Amygdala (tissue), 56 donors: Measurements from ENCODE around the gene DISP2.
A peak's percentile ranks its signal among the peaks of the same experiment; 100 is the strongest.

Source experiments
- DNase-seq, 56 donors: peaks; one replicate each; lab custom pipeline; 2025; lab: John Stamatoyannopoulos, UW

DISP2 gene

DNA sequence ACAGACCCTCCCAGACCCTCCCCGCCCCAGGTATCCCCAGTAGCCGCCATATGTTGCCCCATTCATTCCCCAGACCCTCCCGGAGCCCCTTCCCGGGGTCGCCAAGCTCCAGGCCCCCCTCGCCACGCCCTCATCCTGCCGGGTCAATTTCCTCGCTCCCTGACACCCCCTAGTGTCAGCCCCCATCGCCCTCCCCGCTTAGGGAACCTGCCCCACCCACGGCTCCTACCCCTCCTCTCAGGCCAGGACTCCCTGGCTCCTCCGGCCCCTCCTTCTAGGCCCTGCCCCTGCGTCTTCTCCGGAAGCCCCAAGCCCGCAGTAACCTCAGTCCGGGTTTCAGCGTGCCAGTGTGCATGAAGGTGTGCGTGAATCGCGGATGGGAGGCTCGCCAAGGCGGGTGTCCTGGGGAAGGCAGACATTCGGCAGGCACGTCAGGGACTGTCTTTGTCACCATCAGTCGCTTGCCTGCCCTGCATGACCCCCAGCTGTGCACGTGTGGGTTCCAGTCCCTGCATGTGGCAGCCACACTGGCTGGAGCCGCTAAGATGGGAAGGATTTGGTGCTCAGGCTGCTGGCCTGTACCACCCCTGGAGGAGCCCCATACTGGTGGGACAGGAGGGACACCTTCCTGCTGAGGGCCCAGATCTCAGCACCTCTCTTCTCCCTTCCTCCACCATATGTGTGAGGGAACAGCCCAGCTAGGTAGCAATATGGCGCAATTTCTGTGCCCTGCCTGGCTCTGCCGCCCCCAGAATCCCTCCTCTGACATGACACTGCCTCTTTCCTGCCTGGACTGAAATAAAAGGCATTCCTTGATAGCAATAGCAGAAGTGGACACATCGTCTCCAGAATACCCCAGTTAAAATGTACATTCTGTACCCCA lies 693 bp downstream of the DISP2 start:
- DNase-seq: peak in 9 of 56 donors; percentile 18 to 61 (median 39)

DNA sequence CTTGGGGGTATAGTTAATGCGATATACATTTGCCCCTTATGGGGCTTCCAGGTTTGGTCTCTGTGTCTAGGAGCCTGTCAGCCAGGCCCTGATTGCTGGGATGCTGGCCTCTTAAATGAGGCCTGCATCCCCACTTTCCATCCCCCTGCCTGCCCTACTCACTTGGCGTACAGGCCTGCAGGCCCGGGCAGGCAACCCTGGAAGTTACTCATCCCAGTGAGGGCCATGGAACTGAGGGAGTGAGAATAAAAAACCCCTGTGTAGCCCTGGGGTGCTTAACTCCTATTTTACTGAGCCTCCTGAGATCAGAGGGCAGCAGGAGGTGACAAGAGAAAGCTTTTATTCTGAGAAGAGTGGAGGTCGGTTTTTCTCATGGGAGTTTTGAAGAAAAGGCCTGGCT lies 2.0 kb downstream of the DISP2 start:
- DNase-seq: no peak

DNA sequence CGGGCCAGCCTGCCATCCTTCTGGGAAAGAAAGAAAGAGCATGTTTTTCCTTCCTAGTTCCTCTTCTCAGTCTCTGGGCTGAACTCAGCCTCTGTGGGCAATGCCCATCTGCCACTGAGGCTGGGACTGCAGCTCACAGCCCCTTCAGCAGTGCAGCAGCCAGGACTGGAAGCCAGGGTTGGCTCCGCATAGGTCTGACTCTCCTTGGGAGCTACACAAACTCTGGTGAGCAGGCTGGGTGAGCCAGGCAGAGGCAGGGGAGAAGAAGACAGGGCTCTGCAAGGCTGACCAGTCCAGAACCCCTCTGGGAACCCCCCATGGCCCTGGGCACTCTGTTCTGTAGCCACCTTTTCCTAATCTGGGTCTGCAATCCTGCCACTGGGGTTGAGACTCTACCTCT lies 3.6 kb downstream of the DISP2 start:
- no peak for DNase-seq

DNA sequence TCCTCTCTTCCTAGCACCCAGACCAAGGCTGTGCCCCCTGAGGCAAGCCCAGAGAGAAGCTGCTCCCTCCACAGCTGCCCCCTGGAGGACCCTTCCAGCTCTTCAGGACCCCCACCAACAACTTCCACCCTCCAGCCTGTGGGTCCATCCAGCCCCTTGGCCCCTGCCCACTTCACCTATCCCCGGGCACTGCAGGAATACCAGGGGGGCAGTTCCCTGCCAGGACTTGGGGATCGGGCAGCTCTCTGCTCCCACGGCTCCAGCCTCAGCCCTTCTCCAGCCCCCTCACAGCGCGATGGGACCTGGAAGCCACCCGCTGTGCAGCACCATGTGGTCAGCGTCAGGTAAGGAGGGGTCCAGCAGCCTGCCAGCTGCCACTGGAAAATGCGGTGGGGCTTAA lies 5.6 kb downstream of the DISP2 start:
- no peak for DNase-seq

DNA sequence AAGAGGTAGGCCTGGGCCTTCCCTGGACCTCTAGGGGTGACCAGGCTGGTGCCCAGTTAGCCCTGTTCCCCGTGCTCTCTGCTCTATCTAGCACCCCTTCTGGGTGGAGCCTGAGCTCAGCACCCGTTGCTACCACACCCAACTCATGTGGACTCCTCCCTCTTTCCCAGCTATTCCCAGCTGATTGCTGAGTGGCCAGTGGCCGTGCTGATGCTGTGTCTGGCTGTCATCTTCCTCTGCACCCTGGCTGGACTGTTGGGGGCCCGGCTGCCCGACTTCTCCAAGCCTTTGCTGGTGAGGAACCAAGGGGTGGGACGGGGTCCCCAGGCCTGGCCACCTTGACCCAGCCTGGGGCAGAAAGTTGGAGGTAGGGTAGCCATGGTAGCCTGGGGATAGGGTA lies 6.2 kb downstream of the DISP2 start:
- no peak for DNase-seq

DNA sequence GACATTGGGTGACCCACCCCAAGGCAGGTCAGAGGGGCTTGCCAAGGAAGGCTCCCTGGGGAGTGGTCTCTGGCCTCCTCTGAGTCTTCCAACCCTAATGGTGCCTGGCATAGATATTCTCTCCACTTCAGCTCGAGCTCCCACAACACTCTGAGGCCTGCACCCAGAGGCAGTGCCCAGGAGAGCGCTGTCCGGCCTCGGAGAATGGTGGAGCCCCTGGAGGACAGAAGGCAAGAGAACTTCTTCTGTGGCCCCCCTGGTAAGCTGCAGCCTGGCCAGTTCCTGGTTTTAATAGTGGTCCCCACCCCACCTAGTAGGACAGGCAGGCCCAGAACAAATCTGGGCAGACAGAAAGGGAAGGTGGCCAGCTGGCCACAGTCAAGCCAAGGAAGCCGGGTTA lies 7.0 kb downstream of the DISP2 start:
- DNase-seq: no peak

DNA sequence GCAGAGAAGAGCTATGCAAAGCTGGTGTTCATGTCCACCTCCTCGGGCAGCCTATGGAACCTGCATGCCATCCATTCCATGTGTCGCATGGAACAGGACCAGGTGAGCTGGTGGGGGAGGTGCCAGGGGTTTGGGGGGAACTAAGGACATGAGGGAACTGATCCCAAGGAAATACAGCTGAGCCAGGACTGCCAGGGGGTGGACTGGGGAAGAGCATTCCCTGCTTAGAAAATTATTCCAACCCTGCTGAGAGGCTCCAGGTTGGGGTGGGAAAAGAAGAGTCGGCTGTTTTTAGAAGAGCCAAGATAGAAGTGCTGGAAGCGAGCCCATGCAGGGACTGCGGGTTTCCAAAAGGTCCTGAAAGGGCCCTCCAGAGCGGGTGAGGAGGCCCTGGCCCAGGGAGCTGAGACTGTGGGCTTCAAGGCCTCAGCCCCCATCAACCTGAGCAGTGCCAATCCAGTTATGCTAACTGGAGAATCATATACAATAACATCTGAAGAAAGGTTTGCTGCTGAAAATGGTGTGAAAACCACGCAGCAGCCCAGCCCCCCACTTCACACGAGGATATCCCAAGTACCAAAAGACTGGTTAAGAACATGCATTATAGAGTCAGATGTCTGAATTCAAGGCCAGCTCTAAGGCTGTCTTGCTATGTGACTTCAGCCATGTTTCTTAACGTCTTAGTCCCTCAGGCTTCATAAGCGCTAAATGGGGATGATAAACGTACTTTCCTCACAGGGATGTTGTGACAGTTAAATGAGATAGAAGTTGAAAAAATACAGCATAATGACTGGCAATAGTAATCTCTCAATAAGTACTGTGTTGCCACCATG lies 7.8 kb downstream of the DISP2 start:
- DNase-seq: no peak

DNA sequence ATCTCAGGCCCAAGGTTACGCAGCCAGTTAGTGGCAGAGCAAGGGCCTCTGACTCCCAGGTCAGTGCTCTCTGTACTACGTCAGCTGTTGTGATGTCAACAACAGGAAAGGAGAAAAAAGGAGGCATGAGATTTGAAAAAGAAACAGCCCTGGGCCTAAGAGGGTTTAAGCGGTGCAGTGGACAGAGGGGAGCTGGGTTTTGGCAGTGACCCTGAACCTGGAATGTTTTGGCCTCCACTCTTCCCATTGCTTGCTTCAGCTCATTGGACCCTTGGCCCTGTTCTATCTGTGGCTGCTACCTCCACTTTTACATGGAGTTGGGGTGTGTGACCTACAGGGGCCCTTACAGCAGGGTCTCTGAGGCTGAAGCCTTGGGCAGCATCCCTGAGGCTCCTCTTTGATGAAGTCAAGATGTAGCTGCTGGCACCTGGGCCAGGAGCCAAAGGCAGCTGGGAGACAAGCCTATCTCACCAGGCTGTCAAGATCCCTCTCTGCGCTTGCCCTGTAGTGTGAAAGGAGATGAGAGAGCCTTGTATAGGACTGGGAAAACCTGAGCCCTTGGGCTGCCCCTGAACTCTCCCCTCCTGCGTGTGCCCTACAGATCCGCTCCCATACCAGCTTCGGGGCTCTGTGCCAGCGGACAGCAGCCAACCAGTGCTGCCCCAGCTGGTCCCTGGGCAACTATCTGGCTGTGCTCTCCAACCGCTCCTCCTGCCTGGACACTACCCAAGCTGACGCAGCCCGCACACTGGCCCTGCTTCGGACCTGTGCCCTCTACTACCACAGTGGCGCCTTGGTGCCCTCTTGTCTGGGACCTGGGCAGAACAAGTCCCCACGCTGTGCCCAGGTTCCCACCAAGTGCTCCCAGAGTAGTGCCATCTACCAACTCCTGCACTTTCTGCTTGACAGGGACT lies 8.7 kb downstream of the DISP2 start:
- DNase-seq: peak in 49 of 56 donors; percentile 12 to 86 (median 51)

DNA sequence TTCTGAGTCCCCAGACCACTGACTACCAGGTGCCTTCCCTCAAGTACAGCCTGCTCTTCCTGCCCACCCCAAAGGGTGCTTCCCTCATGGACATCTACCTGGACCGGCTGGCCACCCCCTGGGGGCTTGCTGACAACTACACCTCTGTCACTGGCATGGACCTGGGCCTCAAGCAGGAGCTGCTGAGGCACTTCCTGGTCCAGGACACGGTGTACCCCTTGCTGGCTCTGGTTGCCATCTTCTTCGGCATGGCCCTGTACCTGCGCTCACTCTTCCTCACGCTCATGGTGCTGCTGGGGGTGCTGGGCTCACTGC lies 9.3 kb downstream of the DISP2 start:
- DNase-seq: no peak

DNA sequence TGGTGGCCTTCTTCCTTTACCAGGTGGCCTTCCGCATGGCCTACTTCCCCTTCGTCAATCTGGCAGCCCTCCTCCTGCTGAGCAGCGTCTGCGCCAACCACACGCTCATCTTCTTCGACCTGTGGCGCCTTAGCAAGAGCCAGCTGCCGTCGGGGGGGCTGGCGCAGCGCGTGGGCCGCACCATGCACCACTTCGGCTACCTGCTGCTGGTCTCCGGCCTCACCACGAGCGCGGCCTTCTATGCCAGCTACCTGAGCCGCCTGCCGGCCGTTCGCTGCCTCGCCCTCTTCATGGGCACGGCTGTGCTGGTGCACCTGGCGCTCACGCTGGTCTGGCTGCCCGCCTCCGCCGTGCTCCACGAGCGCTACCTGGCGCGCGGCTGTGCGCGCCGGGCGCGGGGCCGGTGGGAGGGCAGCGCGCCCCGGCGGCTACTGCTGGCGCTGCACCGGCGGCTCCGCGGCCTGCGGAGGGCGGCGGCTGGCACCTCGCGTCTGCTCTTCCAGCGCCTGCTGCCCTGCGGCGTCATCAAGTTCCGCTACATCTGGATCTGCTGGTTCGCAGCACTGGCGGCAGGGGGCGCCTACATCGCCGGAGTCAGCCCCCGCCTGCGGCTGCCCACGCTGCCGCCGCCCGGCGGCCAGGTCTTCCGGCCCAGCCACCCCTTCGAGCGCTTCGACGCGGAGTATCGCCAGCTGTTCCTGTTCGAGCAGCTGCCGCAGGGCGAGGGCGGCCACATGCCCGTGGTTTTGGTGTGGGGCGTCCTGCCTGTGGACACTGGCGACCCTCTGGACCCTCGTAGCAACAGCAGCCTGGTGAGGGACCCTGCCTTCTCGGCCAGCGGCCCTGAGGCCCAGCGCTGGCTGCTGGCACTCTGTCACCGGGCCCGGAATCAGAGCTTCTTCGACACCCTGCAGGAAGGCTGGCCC lies 9.9 kb downstream of the DISP2 start:
- DNase-seq: peak in 49 of 56 donors; percentile 11 to 80 (median 49)

DNA sequence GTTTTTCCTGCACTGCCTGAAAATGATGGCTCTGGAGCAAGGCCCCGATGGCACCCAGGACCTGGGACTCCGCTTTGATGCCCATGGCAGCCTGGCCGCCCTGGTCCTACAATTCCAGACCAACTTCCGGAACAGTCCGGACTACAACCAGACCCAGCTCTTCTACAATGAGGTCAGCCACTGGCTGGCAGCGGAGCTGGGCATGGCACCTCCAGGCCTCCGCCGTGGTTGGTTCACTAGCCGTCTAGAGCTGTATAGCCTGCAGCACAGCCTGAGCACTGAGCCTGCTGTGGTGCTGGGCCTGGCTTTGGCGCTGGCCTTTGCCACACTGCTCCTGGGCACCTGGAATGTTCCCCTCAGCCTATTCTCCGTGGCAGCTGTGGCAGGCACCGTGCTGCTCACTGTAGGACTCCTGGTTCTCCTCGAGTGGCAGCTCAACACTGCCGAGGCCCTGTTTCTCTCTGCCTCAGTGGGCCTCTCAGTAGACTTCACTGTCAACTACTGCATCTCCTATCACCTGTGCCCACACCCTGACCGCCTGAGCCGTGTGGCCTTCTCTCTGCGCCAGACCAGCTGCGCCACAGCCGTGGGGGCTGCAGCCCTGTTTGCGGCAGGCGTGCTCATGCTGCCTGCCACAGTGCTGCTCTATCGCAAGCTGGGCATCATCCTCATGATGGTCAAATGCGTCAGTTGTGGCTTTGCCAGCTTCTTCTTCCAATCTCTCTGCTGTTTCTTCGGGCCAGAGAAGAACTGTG lies 10.9 kb downstream of the DISP2 start:
- no peak for DNase-seq

DNA sequence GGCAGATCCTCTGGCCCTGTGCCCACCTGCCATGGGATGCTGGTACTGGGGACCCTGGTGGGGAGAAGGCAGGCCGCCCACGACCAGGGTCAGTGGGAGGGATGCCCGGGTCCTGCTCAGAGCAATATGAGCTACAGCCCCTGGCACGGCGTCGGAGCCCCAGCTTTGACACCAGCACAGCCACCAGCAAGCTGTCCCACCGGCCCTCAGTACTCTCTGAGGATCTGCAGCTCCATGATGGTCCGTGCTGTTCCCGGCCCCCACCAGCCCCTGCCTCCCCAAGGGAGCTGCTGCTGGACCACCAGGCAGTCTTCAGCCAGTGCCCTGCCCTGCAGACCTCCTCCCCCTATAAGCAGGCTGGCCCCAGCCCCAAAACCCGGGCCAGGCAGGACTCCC lies 11.5 kb downstream of the DISP2 start:
- no peak for DNase-seq

DNA sequence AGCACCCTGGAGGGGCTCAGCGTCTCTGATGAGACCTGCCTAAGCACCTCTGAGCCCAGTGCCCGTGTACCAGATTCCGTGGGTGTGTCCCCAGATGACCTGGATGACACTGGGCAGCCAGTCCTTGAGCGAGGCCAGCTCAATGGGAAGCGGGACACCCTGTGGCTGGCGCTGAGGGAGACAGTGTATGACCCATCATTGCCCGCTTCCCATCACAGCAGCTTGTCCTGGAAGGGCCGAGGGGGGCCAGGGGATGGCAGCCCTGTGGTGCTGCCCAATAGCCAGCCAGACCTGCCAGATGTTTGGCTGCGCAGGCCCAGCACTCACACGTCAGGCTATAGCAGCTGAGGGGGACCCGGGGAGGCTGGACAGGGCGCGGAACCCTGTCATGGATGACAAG lies 12.0 kb downstream of the DISP2 start:
- DNase-seq: no peak

DNA sequence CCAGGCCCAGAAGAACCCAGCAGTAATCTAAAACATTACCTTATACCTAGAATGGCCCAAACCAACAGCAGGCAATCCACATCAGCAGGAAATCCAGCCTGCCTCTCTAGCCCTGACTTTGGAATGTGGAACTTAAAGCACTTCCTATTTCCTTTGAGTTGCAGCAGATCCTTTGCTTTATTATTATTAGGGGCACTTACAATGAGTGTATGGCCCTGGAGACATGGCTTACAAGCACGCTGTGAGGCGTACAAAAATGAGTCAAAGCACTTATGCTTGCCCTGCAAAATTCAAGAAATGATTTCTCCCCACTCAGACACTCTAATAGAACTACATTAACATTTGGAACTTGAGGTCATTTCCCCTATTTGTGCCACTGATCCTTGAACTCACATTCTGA lies 15.0 kb downstream of the DISP2 start:
- DNase-seq: no peak

DNA sequence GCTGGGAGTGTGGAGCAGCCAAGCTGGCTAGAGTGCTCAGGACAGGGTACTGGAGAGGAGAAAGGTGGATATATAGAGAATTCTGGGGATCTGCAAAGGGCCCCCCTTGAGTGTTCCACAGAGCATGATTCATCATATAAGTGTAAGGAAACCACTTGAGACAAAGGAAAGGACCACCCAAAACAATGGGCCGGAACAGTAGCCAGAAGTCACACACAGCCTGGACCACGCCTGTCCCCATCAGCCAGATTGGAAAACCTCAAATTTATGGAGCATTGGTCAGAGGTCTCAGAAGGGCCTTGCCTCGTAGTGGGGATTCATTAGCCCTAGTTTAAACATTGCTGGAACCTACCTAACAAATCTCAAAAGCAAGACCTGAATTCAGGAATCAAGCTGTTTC lies 19.6 kb downstream of the DISP2 start:
- DNase-seq: no peak

DNA sequence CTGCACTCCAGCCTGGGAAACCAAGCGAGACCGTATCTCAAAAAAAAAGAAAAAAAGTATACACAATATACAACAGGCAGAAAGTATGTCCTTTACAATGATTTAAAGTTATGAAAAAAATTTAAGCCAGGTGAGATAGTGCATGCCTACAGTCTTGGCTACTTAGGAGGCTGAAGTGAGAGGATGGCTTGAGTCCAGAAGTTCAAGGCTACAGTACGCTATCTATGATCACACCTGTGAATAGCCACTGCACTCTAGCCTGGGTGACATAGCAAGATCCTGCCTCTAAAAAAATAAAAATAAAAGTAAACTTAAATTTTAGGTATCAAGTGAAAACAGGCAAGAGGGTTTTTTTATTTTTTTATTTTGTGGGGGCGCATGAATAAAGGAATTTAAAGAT lies 21.4 kb downstream of the DISP2 start:
- no peak for DNase-seq

DNA sequence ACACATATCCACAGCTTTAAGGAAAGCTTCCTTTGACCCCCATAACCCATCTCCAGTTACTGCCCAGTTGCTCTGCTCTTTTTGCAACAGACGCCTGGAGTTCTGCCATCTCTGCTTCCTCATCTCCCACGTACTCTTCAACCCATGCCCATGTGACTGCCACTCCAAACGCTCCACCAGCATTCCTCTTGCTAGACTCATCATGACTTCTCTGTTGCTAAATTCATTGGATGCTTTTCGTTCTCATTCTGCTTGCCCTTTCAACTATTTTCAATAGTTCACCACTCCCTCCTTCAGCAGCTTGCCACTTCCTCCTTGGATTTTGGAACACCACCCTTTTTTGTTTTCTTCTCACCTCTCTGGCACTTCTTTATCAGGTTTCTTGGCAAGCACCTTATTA lies 21.8 kb downstream of the DISP2 start:
- DNase-seq: peak in 14 of 56 donors; percentile 1 to 61 (median 18)

DNA sequence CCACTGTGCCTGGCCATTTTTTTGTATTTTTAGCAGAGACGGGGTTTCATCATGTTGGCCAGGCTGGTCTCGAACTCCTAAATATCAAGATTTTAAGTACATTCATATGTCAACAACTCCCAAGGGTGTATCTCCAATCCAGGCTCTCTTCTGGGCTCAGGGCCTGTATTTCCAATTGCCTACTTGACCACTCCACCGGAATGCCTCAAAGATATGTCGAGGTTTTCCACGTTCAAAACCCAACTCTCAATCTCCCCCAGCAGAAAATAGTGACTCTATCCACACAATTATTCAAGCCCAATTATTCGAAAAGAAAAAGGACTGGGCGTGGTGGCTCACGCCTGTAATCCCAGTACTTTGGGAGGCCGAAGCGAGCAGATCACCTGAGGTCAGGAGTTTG lies 22.6 kb downstream of the DISP2 start:
- no peak for DNase-seq
